ENCODE measurements around the gene PPP2R2C.

- TF ChIP-seq POLR2A (IDR thresholded peaks at IDR 0.05; ENCODE audit: low read depth), result no peak
- TF ChIP-seq, protein P1, sequence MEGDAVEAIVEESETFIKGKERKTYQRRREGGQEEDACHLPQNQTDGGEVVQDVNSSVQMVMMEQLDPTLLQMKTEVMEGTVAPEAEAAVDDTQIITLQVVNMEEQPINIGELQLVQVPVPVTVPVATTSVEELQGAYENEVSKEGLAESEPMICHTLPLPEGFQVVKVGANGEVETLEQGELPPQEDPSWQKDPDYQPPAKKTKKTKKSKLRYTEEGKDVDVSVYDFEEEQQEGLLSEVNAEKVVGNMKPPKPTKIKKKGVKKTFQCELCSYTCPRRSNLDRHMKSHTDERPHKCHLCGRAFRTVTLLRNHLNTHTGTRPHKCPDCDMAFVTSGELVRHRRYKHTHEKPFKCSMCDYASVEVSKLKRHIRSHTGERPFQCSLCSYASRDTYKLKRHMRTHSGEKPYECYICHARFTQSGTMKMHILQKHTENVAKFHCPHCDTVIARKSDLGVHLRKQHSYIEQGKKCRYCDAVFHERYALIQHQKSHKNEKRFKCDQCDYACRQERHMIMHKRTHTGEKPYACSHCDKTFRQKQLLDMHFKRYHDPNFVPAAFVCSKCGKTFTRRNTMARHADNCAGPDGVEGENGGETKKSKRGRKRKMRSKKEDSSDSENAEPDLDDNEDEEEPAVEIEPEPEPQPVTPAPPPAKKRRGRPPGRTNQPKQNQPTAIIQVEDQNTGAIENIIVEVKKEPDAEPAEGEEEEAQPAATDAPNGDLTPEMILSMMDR (IDR thresholded peaks at IDR 0.05), result no peak
Observed at GRCh38 chr4:6271701-6272465, 200.5 kb downstream of the PPP2R2C start.
